ENCODE measurements around the gene ITGBL1.

Gene ITGBL1

GRCh38 chr13:101626925-101627555 lies 174.6 kb downstream of the ITGBL1 start:
- no peak for DNase-seq (ENCODE audit: low read depth in 1 of 2, low spot score in 1 of 2)

- no peak for DNase-seq (ENCODE audit: low read depth in 1 of 2, low spot score in 1 of 2)
These were observed 175.1 kb downstream of the ITGBL1 start for GRCh38 chr13:101627556-101627943.

GRCh38 chr13:101628900-101629299 lies 176.4 kb downstream of the ITGBL1 start:
- no peak for DNase-seq (ENCODE audit: low read depth in 1 of 2, low spot score in 1 of 2)

- DNase-seq (ENCODE audit: low read depth in 1 of 2, low spot score in 1 of 2) = no peak
These were observed 178.9 kb downstream of the ITGBL1 start for GRCh38 chr13:101631395-101631794.

- no peak for DNase-seq (ENCODE audit: low read depth in 1 of 2, low spot score in 1 of 2)
These were observed 181.7 kb downstream of the ITGBL1 start for GRCh38 chr13:101634142-101634541.

- DNase-seq (ENCODE audit: low read depth in 1 of 2, low spot score in 1 of 2) = no peak
These were observed 187.2 kb downstream of the ITGBL1 start for GRCh38 chr13:101639711-101640110.

GRCh38 chr13:101640788-101641400 lies 188.4 kb downstream of the ITGBL1 start:
- DNase-seq (ENCODE audit: low read depth in 1 of 2, low spot score in 1 of 2) = no peak

GRCh38 chr13:101645871-101646270 lies 193.4 kb downstream of the ITGBL1 start:
- DNase-seq (ENCODE audit: low read depth in 1 of 2, low spot score in 1 of 2) = no peak

- no peak for DNase-seq (ENCODE audit: low read depth in 1 of 2, low spot score in 1 of 2)
These were observed 195.3 kb downstream of the ITGBL1 start for GRCh38 chr13:101647760-101648159.

GRCh38 chr13:101648766-101649487 lies 196.5 kb downstream of the ITGBL1 start:
- DNase-seq (ENCODE audit: low read depth in 1 of 2, low spot score in 1 of 2) = no peak

GRCh38 chr13:101649488-101650126 lies 197.1 kb downstream of the ITGBL1 start:
- DNase-seq (ENCODE audit: low read depth in 1 of 2, low spot score in 1 of 2) = no peak

- DNase-seq (ENCODE audit: low read depth in 1 of 2, low spot score in 1 of 2) = no peak
These were observed 202.4 kb downstream of the ITGBL1 start for GRCh38 chr13:101654883-101655282.

- DNase-seq (ENCODE audit: low read depth in 1 of 2, low spot score in 1 of 2) = no peak
These were observed 203.0 kb downstream of the ITGBL1 start for GRCh38 chr13:101655435-101655834.

GRCh38 chr13:101660711-101661110 lies 208.2 kb downstream of the ITGBL1 start:
- no peak for DNase-seq (ENCODE audit: low read depth in 1 of 2, low spot score in 1 of 2)

GRCh38 chr13:101661839-101662238 lies 209.4 kb downstream of the ITGBL1 start:
- DNase-seq (ENCODE audit: low read depth in 1 of 2, low spot score in 1 of 2) = no peak

GRCh38 chr13:101673360-101674105 lies 221.1 kb downstream of the ITGBL1 start:
- no peak for DNase-seq (ENCODE audit: low read depth in 1 of 2, low spot score in 1 of 2)

- DNase-seq (ENCODE audit: low read depth in 1 of 2, low spot score in 1 of 2) = no peak
These were observed 229.4 kb downstream of the ITGBL1 start for GRCh38 chr13:101681834-101682233.

GRCh38 chr13:101686003-101686402 lies 233.5 kb downstream of the ITGBL1 start:
- DNase-seq (ENCODE audit: low read depth in 1 of 2, low spot score in 1 of 2) = no peak

GRCh38 chr13:101690871-101691270 lies 238.4 kb downstream of the ITGBL1 start:
- DNase-seq (ENCODE audit: low read depth in 1 of 2, low spot score in 1 of 2) = no peak

GRCh38 chr13:101691341-101691860 lies 238.9 kb downstream of the ITGBL1 start:
- no peak for DNase-seq (ENCODE audit: low read depth in 1 of 2, low spot score in 1 of 2)
